ENCODE data around the gene MRPL14.

- TF ChIP-seq CTCF (IDR thresholded peaks at IDR 0.05) (no peak), POLR2A (IDR thresholded peaks at IDR 0.05) (no peak)
Measured at GRCh38 chr6:44122801-44123200, 4.5 kb downstream of the MRPL14 start.

Measured in testis (tissue), 2 donors.